Glutamatergic neuron (in vitro differentiated cells): ENCODE results near the gene IMMP2L. TPM values are rescaled to one million over a fixed set of nuclear protein-coding genes. Genes with fewer than 3 reads are reported as not detected.
"Not testable (repeated sequence)": the region's sequence is repeated elsewhere in the genome, so short reads cannot be mapped to it uniquely, and the experiment has no call there.

ENCODE experiments used
- DNase-seq: peaks from one replicate; pipeline ENCODE4 v3.0.0; 2022
- H3K27ac Mint-ChIP-seq: one replicate; pipeline ENCODE4 v1.8.0; 2020; ENCODE audit warnings: mild to moderate bottlenecking, mixed read lengths, inconsistent platforms; ENCODE audit not compliant: unreplicated experiment
- H3K27me3 Mint-ChIP-seq: one replicate; pipeline ENCODE4 v1.8.0; 2020; ENCODE audit warnings: mild to moderate bottlenecking, moderate library complexity, mixed read lengths, inconsistent platforms; ENCODE audit not compliant: unreplicated experiment
- H3K36me3 Mint-ChIP-seq: one replicate; pipeline ENCODE4 v1.8.0; 2020; ENCODE audit warnings: mild to moderate bottlenecking, mixed read lengths, inconsistent platforms; ENCODE audit not compliant: unreplicated experiment
- H3K4me1 Mint-ChIP-seq: one replicate; pipeline ENCODE4 v1.8.0; 2020; ENCODE audit warnings: mild to moderate bottlenecking, low read depth, mixed read lengths, inconsistent platforms; ENCODE audit not compliant: unreplicated experiment
- H3K4me3 Mint-ChIP-seq: one replicate; pipeline ENCODE4 v1.8.0; 2020; ENCODE audit warnings: mild to moderate bottlenecking, mixed read lengths, inconsistent platforms; ENCODE audit not compliant: unreplicated experiment
- H3K9me3 Mint-ChIP-seq: one replicate; pipeline ENCODE4 v1.8.0; 2020; ENCODE audit warnings: mild to moderate bottlenecking, moderate library complexity, mixed read lengths, inconsistent platforms; ENCODE audit not compliant: unreplicated experiment
- CTCF ChIP-seq: fragments of 200-600 bp; sonication (generic); IDR thresholded peaks from one replicate; pipeline ENCODE4 v1.5.0; 2021; ENCODE audit not compliant: partially characterized antibody, unreplicated experiment
- total RNA-seq: library from RNA; stranded (reverse); fragmentation: NEBNext Ultra II Directional; extraction: Animal tissue kit (Norgen Biotek cat#: 25700); gene quantifications from one replicate; pipeline ENCODE4 v1.2.1, GENCODE V29; 2021; ENCODE audit not compliant: unreplicated experiment

The IMMP2L gene
- total RNA-seq, 1 donor from 2014 or later, result 9.6 TPM

GRCh38 chr7:111292026-111292470 lies 270.2 kb downstream of the IMMP2L start:
- no peak for TF ChIP-seq CTCF

GRCh38 chr7:111290982-111291381 lies 271.3 kb downstream of the IMMP2L start:
- no peak for TF ChIP-seq CTCF
- Mint-ChIP-seq H3K4me3 (no peak overlapping the region), H3K27ac (no peak overlapping the region)

More at GRCh38 chr7:111292026-111292470, 270.2 kb downstream of the IMMP2L start:
- Mint-ChIP-seq H3K27ac (no peak overlapping the region), H3K9me3 (peaks cover 4% of the 10 kb centered on the region), H3K4me1 (peaks cover 6% of the 10 kb centered on the region), H3K27me3 (no peaks in the 10 kb centered on the region), H3K36me3 (no peaks in the 10 kb centered on the region), H3K4me3 (no peak overlapping the region)
- no peak for DNase-seq

GRCh38 chr7:111290419-111290818 lies 271.9 kb downstream of the IMMP2L start:
- H3K36me3 Mint-ChIP-seq, result no peaks in the 10 kb centered on the region
- H3K27ac Mint-ChIP-seq, result no peak overlapping the region
- peaks cover 4% of the 10 kb centered on the region for H3K9me3 Mint-ChIP-seq
- no peak for TF ChIP-seq CTCF
- H3K4me1 Mint-ChIP-seq, result peaks cover 6% of the 10 kb centered on the region
- no peak overlapping the region for H3K4me3 Mint-ChIP-seq
- DNase-seq, result no peak
- H3K27me3 Mint-ChIP-seq, result no peaks in the 10 kb centered on the region

More at GRCh38 chr7:111290982-111291381, 271.3 kb downstream of the IMMP2L start:
- Mint-ChIP-seq H3K9me3 (peaks cover 4% of the 10 kb centered on the region), H3K4me1 (peaks cover 6% of the 10 kb centered on the region), H3K36me3 (no peaks in the 10 kb centered on the region), H3K27me3 (no peaks in the 10 kb centered on the region)
- no peak for DNase-seq

DNA sequence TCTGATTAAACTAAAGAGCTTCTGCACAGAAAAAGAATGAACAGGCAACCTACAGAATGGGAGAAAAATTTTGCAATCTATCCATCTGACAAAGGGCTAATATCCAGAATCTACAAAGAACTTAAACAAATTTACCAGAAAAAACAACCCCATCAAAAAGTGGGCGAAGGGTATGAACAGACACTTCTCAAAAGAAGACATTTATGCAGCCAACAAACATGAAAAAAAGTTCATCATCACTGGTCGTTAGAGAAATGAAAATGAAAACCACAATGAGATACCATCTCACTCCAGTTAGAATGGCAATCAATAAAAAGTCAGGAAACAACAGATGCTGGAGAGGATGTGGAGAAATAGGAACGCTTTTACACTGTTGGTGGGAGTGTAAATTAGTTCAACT lies 273.9 kb downstream of the IMMP2L start:
- not testable (repeated sequence) for H3K27me3 Mint-ChIP-seq, H3K4me3 Mint-ChIP-seq, H3K36me3 Mint-ChIP-seq, H3K27ac Mint-ChIP-seq, H3K9me3 Mint-ChIP-seq, H3K4me1 Mint-ChIP-seq, DNase-seq

DNA sequence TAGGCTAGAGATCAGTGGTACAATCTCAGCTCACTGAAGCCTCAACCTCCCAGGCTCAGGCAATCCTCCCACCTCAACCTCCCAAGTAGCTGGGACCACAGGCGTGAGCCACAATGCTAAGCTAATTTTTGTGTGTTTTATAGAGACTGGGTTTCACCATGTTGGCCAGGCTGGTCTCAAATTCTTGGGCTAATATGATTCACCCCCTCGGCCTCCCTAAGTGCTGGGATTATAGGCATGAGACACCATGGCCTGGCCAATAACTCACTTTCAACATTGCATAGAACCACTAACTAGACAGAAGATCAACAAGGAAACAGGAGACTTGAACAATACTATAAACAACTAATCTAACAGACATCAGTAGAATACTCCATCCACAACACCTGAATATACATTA lies 279.7 kb downstream of the IMMP2L start:
- no peak for DNase-seq
- Mint-ChIP-seq H3K9me3 (peaks cover 2% of the 10 kb centered on the region), H3K4me3 (no peak overlapping the region), H3K27ac (no peak overlapping the region), H3K4me1 (no peaks in the 10 kb centered on the region), H3K36me3 (no peaks in the 10 kb centered on the region), H3K27me3 (no peaks in the 10 kb centered on the region)
- no peak for TF ChIP-seq CTCF

- Mint-ChIP-seq H3K4me1 (peaks cover 2% of the 10 kb centered on the region), H3K27ac (no peak overlapping the region), H3K36me3 (no peaks in the 10 kb centered on the region), H3K9me3 (no peaks in the 10 kb centered on the region), H3K4me3 (no peak overlapping the region), H3K27me3 (no peaks in the 10 kb centered on the region)
- no peak for DNase-seq
- TF ChIP-seq CTCF, result no peak
These were observed 287.4 kb downstream of the IMMP2L start for GRCh38 chr7:111274857-111275256.
